Thymus (tissue), 11 donors: ENCODE results near the gene DISC1. TPM values are rescaled to one million over a fixed set of nuclear protein-coding genes. Genes with fewer than 3 reads are reported as not detected.

ENCODE experiments used
- DNase-seq, 9 donors: peaks; one replicate each; pipeline ENCODE4 v3.0.0-alpha.2; 2013; ENCODE audit warnings: low spot score in 9 of 9, low read depth in 6 of 9, missing footprints in 1 of 9
- H3K27ac ChIP-seq, 2 donors: one replicate each; pipeline ENCODE4 v1.5.1; 2013; ENCODE audit warnings: control low read depth in 1 of 2, low read depth in 1 of 2, low read length in 1 of 2, mild to moderate bottlenecking in 1 of 2, moderate library complexity in 1 of 2
- H3K27me3 ChIP-seq, 2 donors: one replicate each; pipeline ENCODE4 v1.5.1; 2013; ENCODE audit warnings: low read length in 1 of 2; ENCODE audit not compliant: control insufficient read depth in 2 of 2, insufficient read depth in 1 of 2
- H3K36me3 ChIP-seq, 2 donors: one replicate each; pipeline ENCODE4 v1.5.1; 2013; ENCODE audit warnings: low read length in 1 of 2, mild to moderate bottlenecking in 1 of 2, moderate library complexity in 1 of 2; ENCODE audit not compliant: control insufficient read depth in 2 of 2, insufficient read depth in 2 of 2
- H3K4me1 ChIP-seq, 2 donors: one replicate each; pipeline ENCODE4 v1.5.1; 2013; ENCODE audit warnings: low read length in 2 of 2; ENCODE audit not compliant: control insufficient read depth in 2 of 2, insufficient read depth in 2 of 2
- H3K4me3 ChIP-seq, 2 donors: one replicate each; pipeline ENCODE4 v1.5.1; 2013; ENCODE audit warnings: low read length in 2 of 2, control low read depth in 1 of 2, mild to moderate bottlenecking in 1 of 2
- H3K9me3 ChIP-seq, 2 donors: one replicate each; pipeline ENCODE4 v1.5.1; 2013; ENCODE audit warnings: low read length in 1 of 2, mild to moderate bottlenecking in 1 of 2; ENCODE audit not compliant: control insufficient read depth in 2 of 2, insufficient read depth in 1 of 2
- WGBS: extraction: QIAGEN DNeasy Blood & Tissue Kit; methylation state at CpG from one replicate; pipeline ENCODE4 v1.1.7; 2013; 5-methylcytosine and 5-hydroxymethylcytosine counted together
- polyA plus RNA-seq: library from polyadenylated mRNA; stranded (reverse); fragments of 200-250 nt; gene quantifications from one replicate; pipeline ENCODE4 v1.2.3, GENCODE V29; 2013
- total RNA-seq: library from RNA; stranded (reverse); fragments of 120-200 nt; gene quantifications from one replicate; pipeline ENCODE4 v1.2.4, GENCODE V29; 2013
- donor health status: healthy.

DISC1 gene
- total and polyA plus RNA-seq, 2 donors = 4.4 to 5.3 TPM

- peak in 4 of 9 donors; percentile 11 to 58 (median 24) for DNase-seq
- H3K4me3 ChIP-seq = no peak overlapping the region
- no peaks in the 10 kb centered on the region for H3K4me1 ChIP-seq
- H3K27ac ChIP-seq = no peak overlapping the region
- WGBS = 72% methylated on average over 5 of the region's 5 CpGs
- H3K27me3 ChIP-seq = no peaks in the 10 kb centered on the region
- no peaks in the 10 kb centered on the region for H3K9me3 ChIP-seq
- no peaks in the 10 kb centered on the region for H3K36me3 ChIP-seq
These were observed 347.2 kb downstream of the DISC1 start for GRCh38 chr1:231973830-231974229.

DNA sequence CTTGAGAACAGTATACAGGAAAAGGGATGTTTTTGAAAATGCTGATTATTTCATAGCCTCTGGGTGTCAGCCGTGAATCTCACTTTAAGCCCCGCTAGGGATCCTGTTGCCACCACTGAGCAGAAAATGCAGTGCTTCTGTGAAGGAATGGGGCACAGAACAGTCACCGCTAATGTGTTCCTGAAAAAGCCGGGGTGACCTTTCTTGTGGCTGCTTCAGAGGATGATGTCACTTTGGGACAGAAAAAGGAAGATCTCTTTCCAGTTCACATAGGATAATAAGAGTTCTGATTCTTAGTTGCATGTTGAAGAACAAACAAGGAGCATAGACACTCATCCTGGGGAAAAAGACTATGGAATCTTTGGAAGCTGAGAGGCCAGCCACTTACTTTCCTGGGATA, 349.6 kb downstream of the DISC1 start:
- Histone ChIP-seq H3K4me3 (no peak overlapping the region), H3K36me3 (no peaks in the 10 kb centered on the region), H3K27me3 (no peaks in the 10 kb centered on the region), H3K9me3 (no peaks in the 10 kb centered on the region), H3K4me1 (no peaks in the 10 kb centered on the region), H3K27ac (no peak overlapping the region)
- no peak for DNase-seq
- WGBS = 95% methylated on average over 4 of the region's 4 CpGs

- Histone ChIP-seq H3K4me3 (no peak overlapping the region), H3K36me3 (no peaks in the 10 kb centered on the region), H3K27me3 (no peaks in the 10 kb centered on the region), H3K9me3 (no peaks in the 10 kb centered on the region), H3K27ac (no peak overlapping the region), H3K4me1 (peaks cover 0 to 3% of the 10 kb centered on the region in 2 donors)
- DNase-seq = no peak
- 96% methylated on average over 4 of the region's 4 CpGs for WGBS
These were observed 355.1 kb downstream of the DISC1 start for GRCh38 chr1:231981675-231982074.

DNA sequence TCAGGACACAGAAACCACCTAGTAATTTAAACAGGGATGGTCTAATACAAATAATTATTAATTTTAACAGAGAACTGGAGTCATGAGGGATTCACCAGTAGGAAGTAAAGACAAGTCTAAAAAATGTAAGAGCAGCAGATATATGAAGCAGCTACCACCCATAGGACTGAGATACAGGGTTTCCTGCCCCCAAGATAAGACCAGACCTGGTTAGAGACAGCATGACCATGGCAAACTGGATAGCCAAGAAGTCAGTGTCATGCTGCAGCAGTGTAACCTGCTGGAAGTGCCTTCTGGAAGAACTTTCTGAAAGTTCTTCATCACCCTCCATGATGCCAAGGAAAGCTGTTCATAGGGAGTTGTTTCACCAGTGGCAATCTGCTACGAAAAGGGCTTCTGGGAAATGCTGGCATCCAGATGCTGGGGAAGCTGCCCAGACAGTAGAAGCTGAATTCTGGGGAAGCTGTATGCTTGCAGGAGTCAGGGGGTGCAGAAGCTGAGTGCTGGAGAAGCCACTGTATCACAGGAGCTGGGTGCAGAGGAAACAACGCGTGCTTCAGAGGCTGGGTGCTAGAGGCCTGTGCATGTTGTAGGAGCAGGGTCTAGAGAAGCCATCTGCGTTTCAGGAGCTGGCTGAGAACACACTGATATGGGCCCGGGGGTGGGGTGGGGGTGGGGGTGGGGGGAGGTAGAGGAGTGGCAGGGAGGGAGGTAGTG, 356.4 kb downstream of the DISC1 start:
- H3K27ac ChIP-seq = peak overlapping the region; percentile 65 to 72
- 83% methylated on average over 5 of the region's 5 CpGs for WGBS
- H3K36me3 ChIP-seq = no peaks in the 10 kb centered on the region
- H3K4me3 ChIP-seq = no peak overlapping the region
- DNase-seq = peak in 5 of 9 donors; percentile 4 to 37 (median 8)
- no peaks in the 10 kb centered on the region for H3K9me3 ChIP-seq
- H3K4me1 ChIP-seq = peaks cover 0 to 3% of the 10 kb centered on the region in 2 donors
- no peaks in the 10 kb centered on the region for H3K27me3 ChIP-seq

DNA sequence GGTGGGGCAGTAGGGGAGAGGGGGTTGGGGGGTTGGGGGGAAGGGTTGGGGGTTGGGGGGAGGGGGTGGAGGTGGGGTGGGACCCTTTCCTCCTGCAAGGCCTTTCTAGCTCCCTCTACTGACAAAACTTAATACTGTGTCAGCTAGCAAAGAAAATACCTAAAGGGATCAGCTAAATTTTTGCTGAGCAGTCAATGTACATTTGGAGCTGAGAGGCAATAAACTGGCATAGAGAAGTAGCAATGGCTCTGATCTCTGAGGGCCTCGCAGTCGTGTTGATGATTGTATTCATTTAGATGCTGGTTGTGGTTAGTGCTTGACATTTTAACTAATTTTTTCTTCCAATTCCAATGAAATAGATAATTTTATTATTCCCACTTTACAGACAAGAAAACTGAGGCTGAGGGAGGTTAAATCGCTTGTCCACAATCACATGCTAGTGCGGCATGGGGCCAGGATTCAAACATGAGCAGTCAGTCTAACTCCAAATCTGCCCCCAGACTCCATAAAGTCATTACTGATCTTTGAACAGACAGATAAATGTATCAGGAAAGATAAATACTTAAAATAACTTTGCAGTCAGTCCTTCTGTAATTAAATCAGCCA, 357.1 kb downstream of the DISC1 start:
- Histone ChIP-seq H3K4me1 (peaks cover 0 to 3% of the 10 kb centered on the region in 2 donors), H3K27ac (no peak overlapping the region), H3K4me3 (no peak overlapping the region), H3K9me3 (no peaks in the 10 kb centered on the region), H3K27me3 (no peaks in the 10 kb centered on the region), H3K36me3 (no peaks in the 10 kb centered on the region)
- WGBS = 99% methylated on average over 4 of the region's 4 CpGs
- DNase-seq = peak in 2 of 9 donors; percentile 21 to 38

- no peak overlapping the region for H3K27ac ChIP-seq
- DNase-seq = no peak
- no peaks in the 10 kb centered on the region for H3K36me3 ChIP-seq
- peaks cover 0 to 3% of the 10 kb centered on the region in 2 donors for H3K4me1 ChIP-seq
- H3K4me3 ChIP-seq = no peak overlapping the region
- no peaks in the 10 kb centered on the region for H3K27me3 ChIP-seq
- 97% methylated on average over 4 of the region's 4 CpGs for WGBS
- no peaks in the 10 kb centered on the region for H3K9me3 ChIP-seq
These were observed 358.9 kb downstream of the DISC1 start for GRCh38 chr1:231985296-231986023.

DNA sequence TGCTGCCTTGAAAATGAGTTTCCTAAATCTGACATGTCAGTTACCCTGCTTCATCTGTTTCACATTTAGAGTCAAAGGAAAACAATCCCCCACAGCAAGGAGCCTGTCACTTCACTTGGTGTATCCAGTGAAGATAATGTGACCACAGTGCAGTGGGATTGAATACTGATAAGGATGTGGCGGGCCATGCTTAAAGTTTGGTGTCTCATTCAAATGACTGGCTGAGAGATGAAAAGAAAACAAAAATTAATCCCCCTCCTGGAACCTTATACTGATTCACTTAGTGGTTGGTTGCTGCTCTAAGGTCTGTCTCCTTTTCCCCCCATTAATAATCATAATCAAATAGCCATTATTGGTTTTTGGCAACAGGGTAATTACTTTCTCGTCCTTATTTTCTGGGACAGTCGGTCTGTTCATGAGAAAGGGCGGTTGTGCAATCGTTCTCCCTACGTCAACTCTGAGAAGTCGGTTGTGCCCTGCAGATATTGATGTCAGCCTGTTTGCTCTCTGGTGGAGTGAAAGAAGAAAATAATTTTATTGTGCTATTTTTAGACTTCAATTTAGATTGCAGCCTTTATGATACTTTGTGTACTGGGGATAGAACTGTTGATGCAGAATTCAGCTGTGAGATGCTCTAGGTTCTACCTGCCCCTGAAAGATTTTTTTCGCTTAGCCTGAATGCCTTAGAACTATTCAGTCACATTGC, 360.2 kb downstream of the DISC1 start:
- no peak overlapping the region for H3K4me3 ChIP-seq
- no peak overlapping the region for H3K27ac ChIP-seq
- no peaks in the 10 kb centered on the region for H3K36me3 ChIP-seq
- H3K9me3 ChIP-seq = no peaks in the 10 kb centered on the region
- WGBS = 96% methylated on average over 8 of the region's 8 CpGs
- no peak for DNase-seq
- H3K4me1 ChIP-seq = peaks cover 0 to 3% of the 10 kb centered on the region in 2 donors
- H3K27me3 ChIP-seq = no peaks in the 10 kb centered on the region

DNA sequence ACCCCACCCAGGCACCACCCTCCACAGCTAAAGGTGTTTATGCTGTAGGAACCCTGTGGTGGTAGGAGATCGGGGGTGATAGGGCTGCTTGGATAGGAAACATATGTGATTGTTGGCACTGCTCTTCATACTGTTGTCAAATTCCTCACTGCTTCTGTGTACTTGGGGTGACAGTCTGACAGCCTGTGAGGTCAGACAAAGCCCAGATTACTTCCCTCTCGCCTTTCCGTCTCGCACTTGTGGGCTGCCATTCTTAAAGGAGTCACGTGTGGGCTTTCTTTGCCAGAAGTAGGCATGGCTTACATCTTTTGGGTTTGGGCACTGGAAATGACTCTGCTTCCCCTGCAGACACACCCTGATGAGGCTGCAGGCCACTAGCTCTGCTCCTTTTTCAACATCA, 363.8 kb downstream of the DISC1 start:
- H3K9me3 ChIP-seq = no peaks in the 10 kb centered on the region
- no peaks in the 10 kb centered on the region for H3K4me1 ChIP-seq
- no peak overlapping the region for H3K4me3 ChIP-seq
- H3K36me3 ChIP-seq = no peaks in the 10 kb centered on the region
- 86% methylated on average over 5 of the region's 5 CpGs for WGBS
- H3K27me3 ChIP-seq = no peaks in the 10 kb centered on the region
- H3K27ac ChIP-seq = peak overlapping the region in 1 of 2 donors; percentile 27
- DNase-seq = no peak
